B cell (primary cell): ENCODE results near the gene XYLT2. TPM values are rescaled to one million over a fixed set of nuclear protein-coding genes. Genes with fewer than 3 reads are reported as not detected.
A peak's percentile ranks its signal among the peaks of the same experiment; 100 is the strongest.

Source experiments
- ATAC-seq: fragments of 200-7000 bp; cut with Tn5 transposase; one replicate; pipeline ENCODE4 v1.10.0; 2021; ENCODE audit warnings: low read depth, mild to moderate bottlenecking, moderate number of reproducible peaks, moderate library complexity
- CTCF ChIA-PET: fragments of 350-600 bp; sonication (Branson Sonifier 250); formaldehyde crosslinking; loops from one replicate; lab custom pipeline; 2021; ENCODE audit warnings: antibody characterized with exemption, inconsistent platforms; lab: Charles Lee
- POLR2A ChIA-PET: fragments of 350-600 bp; sonication (Branson Sonifier 250); formaldehyde crosslinking; loops from one replicate; lab custom pipeline; 2021; ENCODE audit warnings: antibody characterized with exemption; lab: Charles Lee
- DNase-seq: peaks from one replicate; pipeline ENCODE4 v3.0.0; 2013
- H2AFZ ChIP-seq: 2 replicates; pipeline ENCODE4 v1.6.1; 2012; ENCODE audit warnings: mild to moderate bottlenecking, low read depth, low read length; ENCODE audit not compliant: insufficient read depth, poor library complexity, severe bottlenecking
- H3K27ac ChIP-seq, 2 donors: 1 replicate in 1 of 2; 2 replicates in 1 of 2; pipeline ENCODE4 v1.5.1; 2012 to 2013; ENCODE audit warnings: low read length in 2 of 2, mild to moderate bottlenecking in 2 of 2, moderate library complexity in 1 of 2
- H3K27me3 ChIP-seq, 4 experiments: fragments of 200-600 bp in 1 of 4; sonication (generic) in 1 of 4; replicated peaks in 1 of 4; 1 replicate in 2 of 4; 2 replicates in 2 of 4; pipeline versions ENCODE4 v1.6.1 to v1.7.0; 2013 to 2016; ENCODE audit warnings: low read length in 3 of 4, mild to moderate bottlenecking in 2 of 4, mixed read lengths in 1 of 4, moderate library complexity in 1 of 4; ENCODE audit not compliant: insufficient read depth in 4 of 4, control insufficient read depth in 3 of 4; ENCODE audit errors: control extremely low read depth in 1 of 4
- H3K36me3 ChIP-seq, 2 experiments: replicated peaks in 1 of 2; 1 replicate in 1 of 2; 2 replicates in 1 of 2; pipeline versions ENCODE4 v1.6.1 to v1.7.1; 2013; ENCODE audit warnings: low read length in 1 of 2; ENCODE audit not compliant: insufficient read depth in 2 of 2, control insufficient read depth in 1 of 2; ENCODE audit errors: control extremely low read depth in 1 of 2, extremely low read depth in 1 of 2
- H3K4me1 ChIP-seq, 2 donors: fragments of 200-600 bp in 1 of 2; sonication (generic) in 1 of 2; 1 replicate in 1 of 2; 2 replicates in 1 of 2; pipeline versions ENCODE4 v1.5.1 to v1.6.1; 2013 to 2017; ENCODE audit warnings: low read length in 2 of 2; ENCODE audit not compliant: control insufficient read depth in 2 of 2, insufficient read depth in 2 of 2
- H3K4me2 ChIP-seq: replicated peaks from 2 replicates; pipeline ENCODE3; 2012; ENCODE audit warnings: mild to moderate bottlenecking, low read depth, low read length; ENCODE audit not compliant: poor library complexity, severe bottlenecking
- H3K4me3 ChIP-seq, 5 experiments: fragments of 200-600 bp in 1 of 5; sonication (generic) in 1 of 5; 1 replicate in 3 of 5; 2 replicates in 2 of 5; pipeline versions ENCODE4 v1.5.1 to v1.7.0; 2011 to 2016; ENCODE audit warnings: low read length in 4 of 5, mild to moderate bottlenecking in 4 of 5, low read depth in 2 of 5, control low read depth in 1 of 5, moderate library complexity in 1 of 5; ENCODE audit not compliant: insufficient read depth in 1 of 5; ENCODE audit errors: control extremely low read depth in 1 of 5, extremely low read depth in 1 of 5
- H3K79me2 ChIP-seq: fragments of 200-600 bp; sonication (generic); one replicate; pipeline ENCODE4 v1.6.0; 2016; ENCODE audit warnings: low read length; ENCODE audit not compliant: control insufficient read depth, insufficient read depth
- H3K9ac ChIP-seq: fragments of 200-600 bp; sonication (generic); 2 replicates; pipeline ENCODE4 v1.6.1; 2017; ENCODE audit warnings: mild to moderate bottlenecking, low read length, moderate library complexity
- H3K9me3 ChIP-seq, 3 donors: one replicate each; pipeline versions ENCODE4 v1.6.1 to v1.7.1; 2013; ENCODE audit warnings: low read length in 2 of 3; ENCODE audit not compliant: control insufficient read depth in 2 of 3, insufficient read depth in 1 of 3; ENCODE audit errors: control extremely low read depth in 1 of 3
- H4K20me1 ChIP-seq: 2 replicates; pipeline ENCODE4 v1.6.0; 2012; ENCODE audit warnings: mild to moderate bottlenecking, low read length; ENCODE audit not compliant: insufficient read depth, control insufficient read depth, poor library complexity, severe bottlenecking
- H3K27ac Mint-ChIP-seq: one replicate; pipeline ENCODE4 v1.8.0; 2021; ENCODE audit warnings: mixed read lengths
- H3K27me3 Mint-ChIP-seq: one replicate; pipeline ENCODE4 v1.8.0; 2021; ENCODE audit warnings: mixed read lengths
- H3K4me1 Mint-ChIP-seq: one replicate; pipeline ENCODE4 v1.8.0; 2021; ENCODE audit warnings: mixed read lengths
- H3K4me3 Mint-ChIP-seq: one replicate; pipeline ENCODE4 v1.8.0; 2021; ENCODE audit warnings: mixed read lengths
- H3K9me3 Mint-ChIP-seq: one replicate; pipeline ENCODE4 v1.8.0; 2022; ENCODE audit warnings: mixed read lengths; ENCODE audit not compliant: insufficient read depth
- EZH2 ChIP-seq: IDR thresholded peaks from 2 replicates; pipeline ENCODE4 v1.6.1; 2012; ENCODE audit warnings: borderline replicate concordance, low read depth, mild to moderate bottlenecking, moderate library complexity, low read length; ENCODE audit not compliant: insufficient read depth, poor library complexity, severe bottlenecking
- WGBS: methylation state at CpG from one replicate; pipeline ENCODE4 v1.1.5; 2013; ENCODE audit warnings: missing lambda C conversion rate; ENCODE audit not compliant: insufficient coverage; 5-methylcytosine and 5-hydroxymethylcytosine counted together
- intact Hi-C: fragments of 100-400 bp; cut with micrococcal nuclease; formaldehyde crosslinking; loops from one replicate; pipeline ENCODE4 v1.10.0; 2022
- polyA plus RNA-seq: library from polyadenylated mRNA; depleted of rRNA; stranded (reverse); fragments of >200 nt; gene quantifications from 2 replicates; pipeline ENCODE4 v1.2.3, GENCODE V29; 2012
- total RNA-seq, 2 donors: library from RNA; stranded (reverse); fragments of 120-200 nt in 1 of 2; gene quantifications; 1 replicate in 1 of 2; 2 replicates in 1 of 2; pipeline versions ENCODE4 v1.2.3 to v1.2.4, GENCODE V29; 2013 to 2022
- TF ChIP-seq, protein P1 (sequence below): fragments of 200-600 bp; IDR thresholded peaks from one replicate; pipeline ENCODE4 v1.8.0; 2022; ENCODE audit warnings: antibody characterized with exemption, mild to moderate bottlenecking

The XYLT2 gene
- total and polyA plus RNA-seq, 2 donors (not counting 1 experiment from before 2014, with no cell fraction given) = 21.5 to 29.9 TPM

- TF ChIP-seq, protein P1, sequence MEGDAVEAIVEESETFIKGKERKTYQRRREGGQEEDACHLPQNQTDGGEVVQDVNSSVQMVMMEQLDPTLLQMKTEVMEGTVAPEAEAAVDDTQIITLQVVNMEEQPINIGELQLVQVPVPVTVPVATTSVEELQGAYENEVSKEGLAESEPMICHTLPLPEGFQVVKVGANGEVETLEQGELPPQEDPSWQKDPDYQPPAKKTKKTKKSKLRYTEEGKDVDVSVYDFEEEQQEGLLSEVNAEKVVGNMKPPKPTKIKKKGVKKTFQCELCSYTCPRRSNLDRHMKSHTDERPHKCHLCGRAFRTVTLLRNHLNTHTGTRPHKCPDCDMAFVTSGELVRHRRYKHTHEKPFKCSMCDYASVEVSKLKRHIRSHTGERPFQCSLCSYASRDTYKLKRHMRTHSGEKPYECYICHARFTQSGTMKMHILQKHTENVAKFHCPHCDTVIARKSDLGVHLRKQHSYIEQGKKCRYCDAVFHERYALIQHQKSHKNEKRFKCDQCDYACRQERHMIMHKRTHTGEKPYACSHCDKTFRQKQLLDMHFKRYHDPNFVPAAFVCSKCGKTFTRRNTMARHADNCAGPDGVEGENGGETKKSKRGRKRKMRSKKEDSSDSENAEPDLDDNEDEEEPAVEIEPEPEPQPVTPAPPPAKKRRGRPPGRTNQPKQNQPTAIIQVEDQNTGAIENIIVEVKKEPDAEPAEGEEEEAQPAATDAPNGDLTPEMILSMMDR = no peak
- no peak for TF ChIP-seq EZH2
- ChIA-PET POLR2A (interaction anchor here (0.7 to 2.1 kb wide), 5 partner anchors 12 to 347 kb away, joined by 3 to 6 read pairs (median 4); partner anchors contain the start of genes LRRC59 and LUC7L3), CTCF (interaction anchor here (0.8 to 4.3 kb wide), 4 partner anchors 10 to 27 kb away, joined by 3 to 27 read pairs (median 3); partner anchors contain the start of gene LRRC59)
- H3K4me3 Mint-ChIP-seq = peak overlapping the region; percentile 100
- H3K27me3 Mint-ChIP-seq = no peaks in the 10 kb centered on the region
- peak overlapping the region; percentile 91 for H2AFZ ChIP-seq
- H4K20me1 ChIP-seq = peaks cover 25% of the 10 kb centered on the region
- H3K4me3 ChIP-seq = peak overlapping the region; percentile 65 to 85 (median 81)
- peak overlapping the region; percentile 100 for H3K27ac Mint-ChIP-seq
- H3K4me1 Mint-ChIP-seq = peaks cover 23% of the 10 kb centered on the region
- intact Hi-C loops = loop anchor here (1.0 to 10.0 kb wide), 4 partner anchors 10 to 277 kb away; partner anchors contain the start of genes ACSF2, PDK2 and XYLT2
- H3K36me3 ChIP-seq = peaks cover 0 to 36% of the 10 kb centered on the region in 2 experiments
- ATAC-seq (no peak), DNase-seq (no peak)
- no peaks in the 10 kb centered on the region for H3K9me3 ChIP-seq
- H3K27ac ChIP-seq = peak overlapping the region; percentile 91 to 96
- H3K27me3 ChIP-seq = no peaks in the 10 kb centered on the region
- peaks cover 31% of the 10 kb centered on the region for H3K79me2 ChIP-seq
- no peaks in the 10 kb centered on the region for H3K9me3 Mint-ChIP-seq
- H3K4me2 ChIP-seq = peak overlapping the region; percentile 86
- peak overlapping the region; percentile 91 for H3K9ac ChIP-seq
- 22% methylated on average over 11 of the region's 14 CpGs for WGBS
- H3K4me1 ChIP-seq = peaks cover 14 to 19% of the 10 kb centered on the region in 2 donors
These were observed 26.4 kb downstream of the XYLT2 start for GRCh38 chr17:50372222-50372757.
